8988T (cell line): ENCODE data around the gene PALD1.

Experiments
- DNase-seq: peaks from one replicate; pipeline ENCODE4 v3.0.0; 2011

PALD1 gene

DNA sequence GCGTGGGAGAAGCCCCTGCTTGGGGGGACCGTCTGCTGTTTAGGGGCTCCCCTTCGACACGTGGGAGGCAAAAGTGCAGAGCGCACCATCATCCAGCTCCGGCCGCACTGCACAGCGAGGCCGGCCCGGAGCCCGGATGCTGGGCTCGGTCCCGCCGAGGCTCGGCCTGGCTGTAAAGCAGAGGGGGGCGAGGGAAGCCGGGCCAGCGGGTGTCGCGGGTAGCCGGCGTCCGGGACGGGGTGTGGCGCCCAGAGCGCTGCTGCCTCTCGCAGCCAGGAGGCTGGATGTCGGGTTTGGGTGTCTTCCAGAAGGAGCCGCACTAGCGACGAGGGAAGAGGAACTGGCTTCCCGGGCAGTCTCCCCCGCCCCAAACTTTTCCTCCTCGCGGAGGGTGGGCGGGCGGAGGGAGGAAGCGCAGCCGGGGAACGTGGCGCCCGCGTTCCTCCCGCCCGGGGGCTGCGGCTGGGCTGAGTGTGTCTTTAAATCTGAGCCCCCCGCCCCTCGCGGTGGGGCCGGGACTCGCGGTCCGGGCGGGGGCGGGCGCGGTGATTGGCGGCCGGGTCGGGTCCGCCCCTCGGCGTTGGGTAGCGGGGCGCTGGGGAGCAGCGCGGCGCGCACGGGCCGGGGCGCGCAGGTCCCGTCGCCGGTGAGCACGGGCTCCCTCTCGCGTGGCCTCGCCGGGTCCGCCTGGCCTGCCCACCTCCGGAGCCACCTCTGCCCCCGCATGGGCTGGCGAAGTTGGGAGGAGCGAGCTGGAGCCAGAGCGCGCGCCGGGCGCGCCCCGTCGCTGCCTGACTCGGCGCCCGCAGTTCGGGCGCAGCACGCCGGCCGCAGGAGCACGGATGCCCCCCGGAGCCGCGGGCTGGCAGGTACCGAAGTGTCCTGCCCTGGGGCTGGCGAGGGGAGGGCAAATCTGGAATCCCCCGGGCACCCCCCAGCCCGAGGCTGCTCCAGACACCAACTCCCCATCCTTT is at the start of gene PALD1:
PALD1 (plus strand) TSS at position 577 of the 974 bp plus-strand sequence. CDS start 47,185 bp downstream, outside the sequence.
- peak; percentile 86 for DNase-seq

GRCh38 chr10:70430493-70431445 is 47.8 kb upstream of the PALD1 start:
- no peak for DNase-seq

DNA sequence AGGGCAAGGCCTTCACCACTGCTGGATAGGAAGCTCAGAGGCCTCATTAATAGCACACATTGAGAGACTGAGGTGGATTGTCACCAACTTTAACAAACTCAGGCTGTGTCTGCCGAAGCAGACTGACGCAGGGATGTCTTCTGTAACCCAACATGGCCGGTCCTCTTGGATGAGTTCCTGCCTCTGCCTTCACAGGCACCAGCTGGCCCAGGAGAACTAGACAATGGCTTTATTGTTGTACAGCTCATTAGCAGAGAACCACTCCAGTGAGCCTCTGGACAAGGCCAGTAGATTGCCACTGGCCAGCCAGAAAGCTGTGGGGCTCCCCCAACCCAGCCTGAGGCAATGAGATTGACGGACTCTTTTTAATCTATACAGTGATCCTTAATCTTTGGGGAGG is 46.5 kb upstream of the PALD1 start:
- DNase-seq, result no peak

DNA sequence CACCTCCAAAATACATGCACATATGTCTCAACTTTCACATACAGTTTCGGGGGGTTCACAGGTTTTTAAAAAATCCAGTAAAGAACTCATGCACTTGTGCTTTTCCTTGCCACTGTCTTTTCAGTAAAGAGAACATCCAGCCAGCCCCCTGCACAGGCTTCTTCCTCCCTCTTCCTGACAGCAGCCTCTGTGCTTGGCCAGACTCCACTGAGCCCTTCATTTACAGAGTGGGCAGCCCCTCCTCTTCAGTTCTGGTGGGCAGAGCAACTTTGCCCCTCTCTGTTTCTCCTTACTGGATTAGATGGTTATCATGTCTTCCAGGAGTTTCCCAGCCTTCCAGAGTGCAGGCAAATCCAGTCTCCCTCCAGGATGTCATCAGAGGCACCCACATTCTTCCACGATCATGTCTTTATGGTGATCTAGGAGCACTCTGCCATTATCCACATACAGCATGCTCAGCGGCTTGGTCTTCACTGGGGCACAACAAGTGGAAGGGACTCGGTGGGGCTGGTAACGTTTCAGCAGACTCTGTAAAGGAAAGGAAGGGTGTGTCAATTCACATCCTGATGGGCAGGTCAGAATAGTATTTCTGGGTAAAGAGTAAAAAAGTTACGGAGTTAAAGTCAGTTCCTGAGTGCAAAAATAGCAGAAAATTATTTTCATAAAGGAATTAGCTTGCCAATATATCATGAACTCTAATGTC is 45.9 kb upstream of the PALD1 start:
- no peak for DNase-seq

GRCh38 chr10:70433581-70434280 is 44.8 kb upstream of the PALD1 start:
- DNase-seq, result no peak

DNA sequence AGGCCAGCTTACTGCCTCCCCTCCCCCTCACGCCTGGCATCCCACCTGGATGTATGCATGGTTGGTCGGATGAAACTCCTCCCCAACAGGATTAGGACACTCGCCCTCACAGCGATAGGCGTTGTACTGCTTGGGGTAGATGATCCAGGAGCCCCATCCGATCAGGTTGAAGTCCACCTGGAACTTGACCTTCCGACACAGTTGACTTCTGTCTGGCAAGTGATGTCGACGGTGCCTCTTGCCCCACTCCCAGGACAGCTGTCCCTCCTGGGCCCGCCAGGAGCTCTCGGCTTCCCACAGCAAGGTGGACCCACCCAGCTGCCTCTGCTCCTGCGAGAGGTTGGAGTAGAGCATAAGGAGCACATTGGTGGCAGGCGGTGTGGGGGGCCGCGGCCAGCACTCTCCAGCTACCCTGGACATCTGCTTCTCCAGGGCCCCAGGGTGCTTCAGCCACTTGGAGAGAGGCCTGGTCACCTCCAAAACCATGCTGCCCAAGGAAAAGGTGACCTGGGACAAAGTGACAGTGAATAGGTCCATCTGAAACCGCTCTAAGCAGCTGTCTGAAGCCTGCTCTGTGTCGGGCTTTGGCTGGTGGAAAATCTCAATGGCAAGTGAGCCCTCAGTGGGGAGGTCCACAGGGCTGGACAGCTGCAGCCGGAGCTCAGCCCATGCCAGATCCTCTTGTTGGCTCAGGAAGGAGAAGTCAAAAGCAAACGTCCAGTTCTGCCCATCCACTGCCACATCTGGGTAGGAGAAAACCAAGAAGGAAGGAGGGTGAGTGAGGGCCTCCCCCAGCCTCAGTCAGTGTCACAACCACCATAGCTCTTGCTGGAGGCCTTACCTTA is 43.1 kb upstream of the PALD1 start:
- DNase-seq, result no peak

- DNase-seq, result no peak
Observed at GRCh38 chr10:70437721-70438120, 40.8 kb upstream of the PALD1 start.

DNA sequence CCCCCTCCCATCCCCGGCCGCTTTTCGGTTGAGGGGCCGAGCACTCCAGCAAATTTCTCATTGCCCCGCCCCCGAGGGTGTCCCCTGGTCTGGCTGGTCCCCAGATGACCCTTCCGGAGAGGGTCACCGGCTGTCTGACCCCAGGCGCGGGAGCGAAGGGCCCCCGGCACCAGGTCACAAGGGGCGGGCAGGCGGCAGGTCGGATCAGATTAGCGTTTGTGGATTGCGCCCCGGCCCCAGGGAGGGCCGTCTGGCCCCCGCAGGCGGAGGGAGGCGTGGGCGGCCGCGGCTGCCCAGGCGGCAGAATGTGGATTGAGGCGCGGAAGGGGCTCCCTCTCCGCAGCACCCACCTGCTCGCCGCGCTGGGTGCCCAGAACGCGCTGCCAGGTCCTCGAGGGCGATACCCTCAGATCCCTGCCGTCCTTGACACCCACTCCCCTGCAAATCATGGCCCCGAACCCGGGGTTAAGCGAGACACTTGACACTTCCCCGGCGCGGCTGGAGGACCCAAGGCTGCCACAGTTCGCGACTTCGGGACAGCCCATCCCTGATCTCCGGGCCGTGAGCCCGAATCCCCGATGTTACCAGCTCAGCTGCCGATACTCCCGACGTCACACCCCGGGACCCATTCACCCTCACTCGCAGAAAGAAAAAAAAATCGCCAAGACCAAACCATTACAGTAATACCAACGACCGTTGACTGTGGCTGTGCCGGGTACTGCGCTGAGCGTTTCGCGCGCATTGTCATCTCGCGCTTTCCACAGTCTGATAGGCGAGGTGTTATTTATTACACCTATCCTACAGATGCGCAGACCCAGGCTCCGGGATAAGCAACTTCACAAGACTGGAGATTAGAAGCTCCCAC is 38.0 kb upstream of the PALD1 start:
- DNase-seq, result no peak

DNA sequence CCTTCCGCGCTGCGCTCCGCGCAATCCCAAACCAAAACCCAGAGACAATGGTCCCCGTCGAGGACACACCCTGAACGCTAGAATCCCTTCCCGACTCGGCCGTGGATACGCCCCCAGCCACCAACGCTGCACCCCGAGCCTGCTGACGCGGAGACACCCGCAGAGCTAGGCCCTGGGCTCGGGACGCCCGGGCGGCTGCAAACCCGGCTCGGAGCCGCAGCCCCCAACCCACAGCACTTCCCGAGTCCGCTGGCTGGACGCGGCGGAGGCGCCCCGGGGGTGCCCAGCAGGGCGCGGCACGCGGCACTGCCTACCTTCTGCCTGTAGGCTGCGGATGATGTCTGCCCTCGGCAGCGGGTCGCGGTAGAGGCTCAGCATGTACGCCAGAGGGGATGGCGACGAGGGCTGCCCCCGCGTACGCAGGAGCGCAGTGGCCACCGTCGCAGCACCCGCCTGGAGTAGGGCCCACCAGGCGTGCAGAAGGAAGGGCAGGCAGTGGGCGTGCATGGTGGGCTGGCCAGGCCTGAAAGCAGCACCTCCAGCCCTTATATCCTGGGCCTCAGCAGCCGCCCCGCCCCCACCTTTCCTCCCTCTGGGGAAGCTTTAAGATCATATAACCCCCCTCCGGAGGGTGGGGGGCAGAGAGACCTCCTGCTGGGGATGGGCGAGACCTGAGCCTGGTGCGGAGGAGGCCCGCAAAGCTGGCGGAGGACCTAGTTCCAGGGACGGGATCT is 37.2 kb upstream of the PALD1 start, which contains the start of gene NODAL:
NODAL (minus strand) TSS at position 521 of the 734 bp plus-strand sequence; CDS start at position 507, 14 bp downstream.
- no peak for DNase-seq

- no peak for DNase-seq
Observed at GRCh38 chr10:70441895-70442309, 36.7 kb upstream of the PALD1 start.

DNA sequence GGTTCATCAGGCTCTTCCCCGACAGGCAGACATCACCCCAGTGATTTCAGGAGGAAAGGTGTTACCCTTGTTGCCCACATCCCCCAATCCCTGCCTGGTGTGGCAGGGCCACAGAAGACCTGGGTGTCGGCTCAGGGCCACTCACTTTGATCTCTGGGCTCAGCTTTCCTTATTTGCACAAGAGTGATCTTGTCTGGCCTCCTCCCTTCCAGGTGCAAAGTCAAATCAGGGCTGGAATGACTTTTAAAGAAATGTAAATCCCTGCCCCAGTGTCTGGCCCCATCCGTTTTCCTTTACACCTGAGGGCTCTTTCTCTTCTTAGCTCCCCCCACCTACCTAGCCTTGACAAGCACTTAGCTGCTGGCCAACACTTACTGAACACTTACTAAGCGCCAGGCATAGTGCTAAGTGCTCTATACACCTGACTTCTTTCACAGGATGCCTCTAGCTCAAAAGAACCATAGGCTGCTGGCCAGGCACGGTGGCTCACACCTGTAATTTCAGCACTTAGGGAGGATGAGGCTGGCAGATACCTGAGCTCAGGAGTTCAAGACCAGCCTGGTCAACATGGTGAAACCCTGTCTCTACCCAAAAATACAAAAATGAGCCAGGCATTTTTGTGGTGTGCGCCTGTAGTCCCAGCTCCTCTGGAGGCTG is 36.1 kb upstream of the PALD1 start:
- no peak for DNase-seq

DNA sequence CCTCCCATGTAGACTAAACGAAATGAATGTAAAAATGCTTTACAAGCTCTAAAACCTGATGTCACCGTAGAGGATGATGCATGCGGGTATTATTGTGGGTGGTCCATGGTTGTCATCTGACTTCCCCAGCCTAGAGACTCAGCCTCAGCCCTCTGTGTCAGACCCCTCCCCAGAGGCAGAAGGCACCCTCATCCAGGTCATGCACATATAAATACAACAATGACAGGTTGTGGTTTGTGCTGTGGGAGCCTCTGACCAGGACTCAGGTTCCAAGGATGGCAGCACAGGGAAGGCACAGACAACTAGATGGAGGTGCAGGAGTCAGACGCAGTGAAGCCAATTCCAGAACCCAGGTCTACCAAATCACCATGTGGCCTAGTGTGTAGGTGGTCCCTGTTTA is 33.8 kb upstream of the PALD1 start:
- no peak for DNase-seq

- no peak for DNase-seq
Observed at GRCh38 chr10:70445718-70446657, 32.6 kb upstream of the PALD1 start.

DNA sequence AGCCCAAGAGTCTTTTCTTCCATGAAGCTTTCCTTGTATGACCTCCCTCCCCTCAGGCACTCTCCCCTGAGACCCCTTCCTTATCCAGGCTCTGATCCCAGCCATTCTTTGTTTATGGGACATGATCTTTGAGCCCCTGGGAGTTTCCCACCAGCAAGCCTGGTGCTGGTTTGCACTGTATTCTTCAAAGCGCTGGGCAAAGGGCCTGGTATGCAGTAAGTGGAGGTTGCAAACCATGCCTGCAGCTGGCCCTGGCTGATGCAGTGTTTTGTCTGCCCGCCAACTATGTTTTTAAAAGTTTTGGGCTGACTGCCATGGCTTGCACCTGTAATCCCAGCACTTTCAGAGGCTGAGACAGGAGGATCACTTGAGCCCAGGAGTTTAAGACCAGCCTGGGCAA is 30.3 kb upstream of the PALD1 start:
- no peak for DNase-seq

GRCh38 chr10:70455213-70455630 is 23.3 kb upstream of the PALD1 start:
- no peak for DNase-seq

DNA sequence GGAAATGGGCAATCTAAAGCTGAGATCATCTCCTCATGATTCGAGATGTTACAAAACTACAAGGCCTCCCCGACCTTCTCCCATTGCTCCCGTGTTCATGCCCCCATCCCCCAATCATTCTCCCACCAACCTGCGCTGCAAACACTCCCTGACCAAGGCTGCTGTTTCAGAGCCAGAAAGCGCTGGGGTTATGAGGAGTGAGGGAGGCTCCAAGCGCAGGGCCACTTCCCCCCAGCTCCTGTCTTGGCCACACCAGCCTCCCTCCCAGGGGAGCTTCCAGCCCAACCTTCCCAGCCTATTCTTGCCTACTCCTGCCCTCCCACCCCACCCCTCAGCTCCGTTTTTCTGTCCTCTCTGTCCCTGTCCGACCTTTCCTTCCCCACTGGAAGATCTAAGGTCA is 22.4 kb upstream of the PALD1 start:
- DNase-seq, result no peak

- no peak for DNase-seq
Observed at GRCh38 chr10:70457759-70458305, 20.7 kb upstream of the PALD1 start.
